Loucy (cell line): ENCODE measurements around the gene ARHGAP22.

Experiments used
- H2AFZ ChIP-seq: fragments of 200-600 bp; sonication (generic); 2 replicates; pipeline ENCODE4 v1.6.0; 2016; ENCODE audit warnings: antibody characterized with exemption, mild to moderate bottlenecking, low read length, moderate library complexity
- H3F3A ChIP-seq: fragments of 200-600 bp; 2 replicates; pipeline ENCODE4 v1.6.0; 2016; ENCODE audit warnings: antibody characterized with exemption, low read depth, mild to moderate bottlenecking
- H3K27me3 ChIP-seq: fragments of 200-600 bp; sonication (generic); 2 replicates; pipeline ENCODE4 v1.6.1; 2014; ENCODE audit warnings: low read length, mild to moderate bottlenecking; ENCODE audit not compliant: insufficient read depth, poor library complexity, severe bottlenecking
- H3K36me3 ChIP-seq: fragments of 200-600 bp; sonication (generic); 2 replicates; pipeline ENCODE4 v1.6.1; 2016; ENCODE audit warnings: low read length; ENCODE audit not compliant: insufficient read depth
- H3K4me1 ChIP-seq: fragments of 200-600 bp; sonication (generic); 2 replicates; pipeline ENCODE4 v1.5.1; 2014; ENCODE audit warnings: low read length, mild to moderate bottlenecking; ENCODE audit not compliant: insufficient read depth, poor library complexity, severe bottlenecking
- H3K4me2 ChIP-seq: fragments of 200-600 bp; sonication (generic); 2 replicates; pipeline ENCODE4 v1.6.0; 2014; ENCODE audit warnings: antibody characterized with exemption, low read length, low read depth, mild to moderate bottlenecking; ENCODE audit not compliant: poor library complexity, severe bottlenecking
- H3K4me3 ChIP-seq: fragments of 200-600 bp; sonication (generic); 2 replicates; pipeline ENCODE4 v1.5.1; 2014; ENCODE audit warnings: low read length, mild to moderate bottlenecking, mixed read lengths; ENCODE audit not compliant: poor library complexity, severe bottlenecking
- H3K79me2 ChIP-seq: fragments of 200-600 bp; sonication (generic); 2 replicates; pipeline ENCODE4 v1.6.1; 2014; ENCODE audit warnings: low read length; ENCODE audit not compliant: insufficient read depth
- H3K9ac ChIP-seq: fragments of 200-600 bp; sonication (generic); 2 replicates; pipeline ENCODE4 v1.6.0; 2014; ENCODE audit warnings: mild to moderate bottlenecking, low read depth, low read length, moderate library complexity; ENCODE audit not compliant: poor library complexity, severe bottlenecking
- H3K9me2 ChIP-seq: fragments of 200-600 bp; sonication (generic); replicated peaks from 2 replicates; pipeline ENCODE4 v1.6.1; 2016; ENCODE audit warnings: low read depth, low read length, mixed read lengths
- H3K9me3 ChIP-seq: fragments of 200-600 bp; sonication (generic); 2 replicates; pipeline ENCODE4 v1.6.1; 2014; ENCODE audit warnings: mild to moderate bottlenecking, antibody characterized with exemption, low read length, low read depth; ENCODE audit not compliant: insufficient read depth
- H4K20me1 ChIP-seq: fragments of 200-600 bp; sonication (generic); 2 replicates; pipeline ENCODE4 v1.6.0; 2014; ENCODE audit warnings: antibody characterized with exemption, low read length, mild to moderate bottlenecking; ENCODE audit not compliant: insufficient read depth, poor library complexity, severe bottlenecking
- CTCF ChIP-seq: fragments of 200-600 bp; sonication (generic); conservative IDR thresholded peaks from 2 replicates; pipeline ENCODE4 v1.5.1; 2014; ENCODE audit warnings: mild to moderate bottlenecking, antibody characterized with exemption, low read length
- EZH2phosphoT487 ChIP-seq: fragments of 200-600 bp; IDR thresholded peaks from 2 replicates; pipeline ENCODE4 v1.6.1; 2018; ENCODE audit warnings: antibody characterized with exemption, mild to moderate bottlenecking, moderate library complexity, borderline replicate concordance

Gene ARHGAP22

GRCh38 chr10:48609441-48609840, 4.6 kb upstream of the ARHGAP22 start:
- Histone ChIP-seq H3K27me3 (no peaks in the 10 kb centered on the region), H3F3A (no peaks in the 10 kb centered on the region), H3K79me2 (no peaks in the 10 kb centered on the region)

GRCh38 chr10:48608976-48609375, 4.1 kb upstream of the ARHGAP22 start:
- Histone ChIP-seq H3F3A (no peaks in the 10 kb centered on the region), H3K79me2 (no peaks in the 10 kb centered on the region), H3K4me3 (no peak overlapping the region), H3K4me1 (peaks cover 14% of the 10 kb centered on the region), H2AFZ (no peak overlapping the region), H3K4me2 (no peak overlapping the region), H4K20me1 (no peaks in the 10 kb centered on the region), H3K27me3 (no peaks in the 10 kb centered on the region), H3K9me3 (no peaks in the 10 kb centered on the region), H3K9me2 (no peaks in the 10 kb centered on the region), H3K36me3 (no peaks in the 10 kb centered on the region), H3K9ac (no peak overlapping the region)
- no peak for TF ChIP-seq CTCF
- no peak for TF ChIP-seq EZH2phosphoT487

More at GRCh38 chr10:48609441-48609840, 4.6 kb upstream of the ARHGAP22 start:
- TF ChIP-seq EZH2phosphoT487 = no peak
- no peak for TF ChIP-seq CTCF
- no peaks in the 10 kb centered on the region for H4K20me1 ChIP-seq
- no peak overlapping the region for H3K9ac ChIP-seq
- H3K4me2 ChIP-seq = no peak overlapping the region
- H3K4me3 ChIP-seq = no peak overlapping the region
- peaks cover 14% of the 10 kb centered on the region for H3K4me1 ChIP-seq
- H3K9me3 ChIP-seq = no peaks in the 10 kb centered on the region
- no peaks in the 10 kb centered on the region for H3K36me3 ChIP-seq
- no peak overlapping the region for H2AFZ ChIP-seq
- H3K9me2 ChIP-seq = no peaks in the 10 kb centered on the region

- no peak overlapping the region; the same call in 1 of the 2 replicates for H2AFZ ChIP-seq
- no peaks in the 10 kb centered on the region for H3K9me2 ChIP-seq
- H3K4me2 ChIP-seq = no peak overlapping the region
- H3K9ac ChIP-seq = no peak overlapping the region
- no peak for TF ChIP-seq EZH2phosphoT487
- peak; percentile 90 for TF ChIP-seq CTCF
- H3F3A ChIP-seq = no peaks in the 10 kb centered on the region
- H3K79me2 ChIP-seq = no peaks in the 10 kb centered on the region
- no peak overlapping the region for H3K4me3 ChIP-seq
- H4K20me1 ChIP-seq = no peaks in the 10 kb centered on the region
- H3K36me3 ChIP-seq = no peaks in the 10 kb centered on the region
- no peaks in the 10 kb centered on the region for H3K9me3 ChIP-seq
- peaks cover 14% of the 10 kb centered on the region for H3K4me1 ChIP-seq
- no peaks in the 10 kb centered on the region for H3K27me3 ChIP-seq
Measured at GRCh38 chr10:48608279-48608681, 3.4 kb upstream of the ARHGAP22 start.
